Skin epidermis (tissue), 12 donors: ENCODE results near the gene ANKIB1.
"Not testable (repeated sequence)": the region's sequence is repeated elsewhere in the genome, so short reads cannot be mapped to it uniquely, and the experiment has no call there.

Experiments used
- H3K27ac ChIP-seq, 21 experiments: fragments of 200-600 bp; sonication (generic) in 11 of 21; one replicate each; pipeline ENCODE4 v1.5.0; 2020; ENCODE audit warnings: mild to moderate bottlenecking in 3 of 21, inconsistent platforms in 2 of 21, moderate library complexity in 2 of 21
- H3K4me3 ChIP-seq, 7 experiments: fragments of 200-600 bp; sonication (generic) in 2 of 7; one replicate each; pipeline ENCODE4 v1.5.0; 2020; ENCODE audit warnings: inconsistent platforms in 2 of 7, mild to moderate bottlenecking in 2 of 7, moderate library complexity in 1 of 7

Gene ANKIB1

DNA sequence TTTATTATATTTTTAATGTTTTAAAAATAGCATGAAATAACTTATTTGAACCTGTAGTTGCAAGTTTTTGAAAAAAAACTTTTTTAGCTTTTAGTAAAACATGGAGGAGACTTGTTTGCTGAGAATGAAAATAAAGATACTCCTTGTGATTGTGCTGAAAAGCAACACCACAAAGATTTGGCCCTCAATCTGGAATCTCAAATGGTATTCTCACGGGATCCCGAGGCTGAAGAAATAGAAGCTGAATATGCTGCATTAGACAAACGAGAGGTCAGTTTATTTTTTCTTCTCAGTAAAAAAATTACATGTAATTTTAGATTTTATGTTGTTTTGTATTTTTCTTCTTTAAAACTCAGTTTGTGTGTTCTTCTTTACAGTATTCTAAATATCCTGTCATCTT, 73.5 kb downstream of the ANKIB1 start:
- H3K27ac ChIP-seq, result no peak overlapping the region
- H3K4me3 ChIP-seq, result no peak overlapping the region

GRCh38 chr7:92325173-92325572, 79.4 kb downstream of the ANKIB1 start:
- no peak overlapping the region for H3K27ac ChIP-seq

DNA sequence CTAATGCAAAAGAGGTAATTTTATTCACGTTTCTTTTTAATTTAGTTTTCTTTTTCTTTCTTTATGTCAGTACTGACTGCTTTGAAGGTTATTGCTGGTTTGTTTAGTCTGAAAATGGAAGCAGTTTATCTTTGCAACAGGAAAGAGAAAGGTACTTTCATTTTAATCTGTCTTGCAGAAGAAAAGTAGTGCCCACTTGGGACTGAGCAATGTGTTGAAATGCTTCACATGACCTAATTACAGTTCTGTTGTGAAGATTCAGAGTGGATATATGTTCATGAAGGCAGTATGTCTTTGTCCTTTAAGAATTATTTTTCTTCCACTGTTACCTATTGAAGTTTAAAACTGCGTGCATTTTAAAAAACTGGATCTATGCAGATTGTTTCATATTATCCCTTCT, 80.1 kb downstream of the ANKIB1 start:
- Histone ChIP-seq H3K27ac (no peak overlapping the region), H3K4me3 (no peak overlapping the region)

More at GRCh38 chr7:92325173-92325572, 79.4 kb downstream of the ANKIB1 start:
- no peak overlapping the region for H3K4me3 ChIP-seq

DNA sequence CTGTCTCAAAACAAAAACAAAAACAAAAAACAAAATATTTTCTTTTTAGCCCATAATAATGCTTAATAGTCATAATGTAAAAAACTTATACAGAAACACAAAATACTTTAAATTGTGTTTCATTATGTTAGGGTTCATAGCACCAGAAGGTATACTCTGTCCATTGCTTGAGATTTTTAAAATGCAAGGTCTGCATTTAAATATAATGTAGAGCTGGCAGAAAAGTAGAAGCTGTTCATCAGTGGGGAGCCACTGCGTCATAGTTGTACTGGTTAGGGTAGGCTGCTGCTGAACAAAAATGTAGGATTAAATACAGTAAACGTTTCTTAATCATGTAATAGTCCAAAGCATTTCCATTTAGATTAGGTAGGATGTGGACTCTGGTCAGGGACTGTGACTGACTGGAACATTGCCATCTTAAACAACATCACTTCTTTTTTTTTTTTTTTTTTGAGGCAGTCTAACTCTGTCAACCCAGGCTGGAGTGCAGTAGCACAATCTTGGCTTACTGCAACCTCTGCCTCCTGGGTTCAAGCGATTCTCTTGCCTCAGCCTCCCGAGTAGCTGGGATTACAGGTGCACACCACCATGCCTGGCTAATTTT, 85.2 kb downstream of the ANKIB1 start:
- Histone ChIP-seq H3K4me3 (no peak overlapping the region), H3K27ac (no peak overlapping the region)

- Histone ChIP-seq H3K27ac (no peak overlapping the region), H3K4me3 (no peak overlapping the region)
Measured at GRCh38 chr7:92331508-92331907, 85.7 kb downstream of the ANKIB1 start.

- Histone ChIP-seq H3K27ac (no peak overlapping the region), H3K4me3 (no peak overlapping the region)
Measured at GRCh38 chr7:92332782-92333181, 87.0 kb downstream of the ANKIB1 start.

DNA sequence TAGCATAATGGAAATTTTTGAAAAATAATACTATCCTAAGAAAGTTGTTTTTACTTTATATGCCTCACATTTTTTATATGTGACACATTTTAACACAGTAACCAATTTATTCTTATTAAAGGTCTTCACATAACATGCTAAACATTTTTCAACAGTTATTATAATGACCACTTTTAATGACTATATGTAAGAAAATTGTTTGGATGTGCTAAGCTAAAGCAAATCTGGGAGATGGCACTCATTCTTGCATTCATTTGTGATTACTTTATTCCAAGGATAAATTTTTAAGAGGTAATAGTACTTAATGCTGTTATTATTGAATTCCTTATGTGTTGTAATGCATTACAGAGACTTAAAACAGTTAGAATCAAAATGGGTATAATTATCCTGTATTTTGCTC, 88.1 kb downstream of the ANKIB1 start:
- H3K27ac ChIP-seq, result no peak overlapping the region
- H3K4me3 ChIP-seq, result no peak overlapping the region

GRCh38 chr7:92335574-92335973, 89.8 kb downstream of the ANKIB1 start:
- Histone ChIP-seq H3K27ac (no peak overlapping the region), H3K4me3 (no peak overlapping the region)

DNA sequence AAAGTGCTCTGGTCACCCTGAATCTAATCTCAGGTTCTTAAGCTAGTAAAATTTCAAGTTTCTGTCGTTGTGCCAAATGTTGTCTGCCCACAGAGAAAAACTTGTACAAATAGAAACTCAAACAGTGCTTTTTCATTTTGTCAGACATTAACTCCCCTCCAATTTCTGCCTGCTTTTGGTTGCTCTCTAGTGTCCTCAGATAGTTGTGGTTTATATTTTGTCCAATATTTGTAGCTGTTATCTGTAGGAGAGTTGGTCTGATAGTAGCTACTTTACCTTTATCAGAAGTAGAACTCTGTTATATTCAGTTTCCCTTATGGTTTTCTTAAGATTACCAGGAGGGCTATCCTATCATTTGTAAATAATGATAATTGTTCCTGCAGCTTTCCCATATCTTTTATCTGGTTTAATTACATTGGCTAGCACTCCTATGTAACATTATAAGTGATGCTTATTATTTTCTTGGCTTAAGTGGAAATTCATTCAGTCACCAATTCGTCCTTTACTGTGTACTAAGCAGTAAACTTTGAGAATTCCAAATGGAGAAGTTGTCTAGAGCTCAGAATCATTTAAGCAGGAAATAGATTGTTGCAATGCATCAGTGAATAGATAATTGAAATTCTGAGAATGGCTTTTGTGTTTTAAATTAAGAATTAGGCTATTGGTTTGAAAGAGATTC, 91.0 kb downstream of the ANKIB1 start:
- no peak overlapping the region for H3K27ac ChIP-seq
- no peak overlapping the region for H3K4me3 ChIP-seq

DNA sequence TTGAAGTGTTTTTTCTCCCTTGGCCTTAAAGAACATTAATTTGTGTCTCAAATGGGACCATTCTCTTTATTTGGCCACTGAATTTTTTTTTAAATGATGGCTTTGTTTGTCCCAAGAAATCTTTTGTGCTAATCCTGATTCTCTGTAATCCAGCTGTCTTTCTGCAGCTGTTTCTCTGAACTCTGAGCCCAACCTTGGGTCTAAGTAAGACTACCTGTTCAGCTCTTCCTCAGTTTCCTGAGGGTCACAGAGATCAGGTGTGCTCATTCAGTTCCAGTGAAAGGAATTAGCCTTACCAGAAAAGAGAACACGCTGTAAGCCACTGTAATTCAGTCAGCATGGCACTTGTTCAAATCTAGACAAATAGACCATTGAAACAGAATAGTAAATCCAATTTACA, 94.2 kb downstream of the ANKIB1 start:
- no peak overlapping the region for H3K27ac ChIP-seq
- no peak overlapping the region for H3K4me3 ChIP-seq

GRCh38 chr7:92343714-92344113, 97.9 kb downstream of the ANKIB1 start:
- H3K27ac ChIP-seq, result no peak overlapping the region
- no peak overlapping the region for H3K4me3 ChIP-seq

DNA sequence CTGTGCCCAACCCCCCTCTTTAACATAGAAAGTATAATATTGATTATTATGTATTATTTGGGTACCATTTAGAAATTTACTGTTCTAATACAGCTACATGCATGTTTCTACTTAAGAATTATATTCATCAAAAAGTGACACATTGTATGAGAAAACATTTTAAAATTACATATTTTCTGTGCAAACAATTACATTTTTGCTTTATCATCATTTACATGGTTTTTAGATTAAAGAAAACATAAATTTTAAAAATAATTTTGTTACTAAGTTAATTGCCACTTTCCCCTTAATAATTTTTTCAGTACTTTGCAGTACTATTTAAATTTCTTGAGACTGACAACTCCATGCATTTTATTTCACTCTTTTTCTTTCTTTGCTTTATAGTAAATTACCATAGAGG, 106.2 kb downstream of the ANKIB1 start:
- H3K4me3 ChIP-seq, result no peak overlapping the region
- no peak overlapping the region for H3K27ac ChIP-seq

- Histone ChIP-seq H3K27ac (no peak overlapping the region), H3K4me3 (no peak overlapping the region)
Measured at GRCh38 chr7:92354214-92354613, 108.4 kb downstream of the ANKIB1 start.

- Histone ChIP-seq H3K4me3 (no peak overlapping the region), H3K27ac (no peak overlapping the region)
Measured at GRCh38 chr7:92356406-92356805, 110.6 kb downstream of the ANKIB1 start.

GRCh38 chr7:92357260-92357659, 111.5 kb downstream of the ANKIB1 start:
- no peak overlapping the region for H3K4me3 ChIP-seq
- H3K27ac ChIP-seq, result no peak overlapping the region

GRCh38 chr7:92359179-92359578, 113.4 kb downstream of the ANKIB1 start:
- not testable (repeated sequence) for H3K27ac ChIP-seq, H3K4me3 ChIP-seq

DNA sequence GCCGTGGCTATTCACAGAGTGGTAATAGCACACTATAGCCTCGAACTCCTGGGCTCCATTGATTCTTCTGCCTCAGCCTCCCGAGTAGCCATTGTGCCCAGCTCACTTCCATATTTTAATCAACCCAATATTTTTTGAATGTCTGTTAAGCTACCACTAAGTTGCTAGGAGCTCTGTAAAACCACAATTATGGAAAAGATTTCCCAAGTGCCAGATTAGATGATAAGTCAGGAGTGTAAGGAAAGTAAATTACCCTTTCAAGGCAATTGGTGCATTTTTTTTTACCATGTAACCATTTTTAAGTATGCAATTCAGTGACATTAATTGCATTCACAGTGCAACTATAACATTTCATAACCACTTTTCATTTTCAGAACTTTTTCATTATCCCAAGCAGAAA, 114.0 kb downstream of the ANKIB1 start:
- H3K27ac ChIP-seq, result no peak overlapping the region
- H3K4me3 ChIP-seq, result no peak overlapping the region

- Histone ChIP-seq H3K4me3 (no peak overlapping the region), H3K27ac (no peak overlapping the region)
Measured at GRCh38 chr7:92360387-92360786, 114.6 kb downstream of the ANKIB1 start.

GRCh38 chr7:92362131-92362530, 116.4 kb downstream of the ANKIB1 start:
- Histone ChIP-seq H3K4me3 (no peak overlapping the region), H3K27ac (no peak overlapping the region)

DNA sequence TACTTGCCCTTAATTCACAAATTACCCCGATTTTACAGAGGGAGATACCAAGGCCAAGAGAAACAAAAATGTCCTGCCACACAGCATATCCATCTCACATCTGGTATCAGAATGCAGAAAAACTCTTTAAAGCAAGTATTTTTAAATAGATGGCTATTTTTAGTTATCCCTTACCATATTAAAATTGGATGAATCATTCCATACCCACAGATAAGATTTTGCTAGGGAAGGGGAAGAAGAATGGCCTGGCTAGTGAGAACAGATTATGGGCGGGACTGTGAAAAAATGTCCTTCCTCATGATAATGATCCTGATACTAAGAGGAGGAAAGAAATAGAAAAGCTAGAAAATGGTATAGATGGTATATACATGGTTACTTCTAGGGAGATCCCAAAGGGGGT, 121.0 kb downstream of the ANKIB1 start:
- Histone ChIP-seq H3K27ac (no peak overlapping the region), H3K4me3 (no peak overlapping the region)

GRCh38 chr7:92368741-92369140, 123.0 kb downstream of the ANKIB1 start:
- no peak overlapping the region for H3K4me3 ChIP-seq
- no peak overlapping the region for H3K27ac ChIP-seq

DNA sequence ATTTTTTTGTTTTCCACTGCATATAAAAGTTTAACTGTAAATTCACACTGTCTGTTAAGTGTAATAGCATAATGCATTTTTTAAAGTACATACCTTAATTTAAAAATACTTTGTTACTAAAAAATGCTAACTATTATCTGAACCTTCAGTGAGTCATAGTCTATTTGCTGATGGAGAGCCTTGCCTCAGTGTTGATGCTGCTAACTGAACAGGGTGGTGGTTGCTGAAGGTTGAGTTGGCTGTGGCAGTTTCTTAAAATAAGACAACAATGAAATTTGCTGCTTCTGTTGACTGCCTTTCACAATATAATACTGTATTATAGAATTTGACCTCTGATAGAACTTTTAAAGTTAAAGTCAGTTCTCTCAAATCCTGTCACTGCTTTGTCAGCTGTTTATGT, 129.2 kb downstream of the ANKIB1 start:
- Histone ChIP-seq H3K4me3 (no peak overlapping the region), H3K27ac (no peak overlapping the region)
